HUES48 (cell line): Measurements from ENCODE around the gene DNM3.

Experiments
- H3K27ac ChIP-seq: one replicate; pipeline ENCODE4 v1.7.0; 2013; ENCODE audit warnings: low read depth, low read length, inconsistent platforms
- H3K27me3 ChIP-seq: 2 replicates; pipeline ENCODE4 v1.6.1; 2013; ENCODE audit warnings: mild to moderate bottlenecking, low read length; ENCODE audit not compliant: control insufficient read depth, insufficient read depth
- H3K36me3 ChIP-seq: 2 replicates; pipeline ENCODE4 v1.6.1; 2013; ENCODE audit warnings: low read length; ENCODE audit not compliant: control insufficient read depth, insufficient read depth
- H3K4me1 ChIP-seq: 2 replicates; pipeline ENCODE4 v1.6.1; 2013; ENCODE audit warnings: mild to moderate bottlenecking, low read length; ENCODE audit not compliant: control insufficient read depth, insufficient read depth
- H3K4me3 ChIP-seq: 2 replicates; pipeline ENCODE4 v1.5.1; 2013; ENCODE audit warnings: mild to moderate bottlenecking, low read depth, low read length
- H3K9ac ChIP-seq: 2 replicates; pipeline ENCODE4 v1.6.1; 2013; ENCODE audit warnings: mild to moderate bottlenecking, low read depth, low read length, moderate library complexity
- H3K9me3 ChIP-seq: 2 replicates; pipeline ENCODE4 v1.6.1; 2013; ENCODE audit warnings: low read length; ENCODE audit not compliant: control insufficient read depth, insufficient read depth

The DNM3 gene

GRCh38 chr1:172168597-172168872 is 327.2 kb downstream of the DNM3 start:
- Histone ChIP-seq H3K27ac (no peak overlapping the region), H3K27me3 (no peaks in the 10 kb centered on the region), H3K9me3 (no peaks in the 10 kb centered on the region), H3K4me1 (no peaks in the 10 kb centered on the region), H3K36me3 (no peaks in the 10 kb centered on the region), H3K4me3 (no peak overlapping the region), H3K9ac (no peak overlapping the region)

DNA sequence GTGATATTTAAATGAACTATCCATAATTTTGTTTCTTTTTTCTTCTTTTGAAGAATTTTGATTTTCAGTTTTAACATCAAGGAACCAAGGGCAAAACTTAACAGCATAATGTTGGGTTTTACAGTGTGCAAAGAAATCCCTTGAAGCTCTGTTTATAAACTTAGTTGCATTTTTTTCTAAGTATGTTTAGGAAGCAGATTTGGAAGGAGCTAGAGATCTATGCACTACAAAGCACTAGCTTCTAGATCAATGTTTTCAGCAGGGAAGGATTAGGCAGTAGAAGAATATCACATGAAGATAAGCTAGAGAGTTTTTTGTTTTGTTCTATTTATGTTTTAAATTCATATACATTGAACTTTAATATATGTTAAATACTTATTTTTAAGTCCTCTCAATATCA is 328.5 kb downstream of the DNM3 start:
- H3K9ac ChIP-seq, result no peak overlapping the region
- no peaks in the 10 kb centered on the region for H3K27me3 ChIP-seq
- H3K27ac ChIP-seq, result no peak overlapping the region

GRCh38 chr1:172172352-172172831 is 331.1 kb downstream of the DNM3 start:
- Histone ChIP-seq H3K27ac (no peak overlapping the region), H3K4me1 (no peaks in the 10 kb centered on the region), H3K27me3 (no peaks in the 10 kb centered on the region), H3K4me3 (no peak overlapping the region), H3K9ac (no peak overlapping the region), H3K9me3 (no peaks in the 10 kb centered on the region), H3K36me3 (no peaks in the 10 kb centered on the region)

More for the DNA sequence above, 328.5 kb downstream of the DNM3 start:
- no peaks in the 10 kb centered on the region for H3K9me3 ChIP-seq
- no peak overlapping the region for H3K4me3 ChIP-seq
- no peaks in the 10 kb centered on the region for H3K4me1 ChIP-seq
- no peaks in the 10 kb centered on the region for H3K36me3 ChIP-seq

DNA sequence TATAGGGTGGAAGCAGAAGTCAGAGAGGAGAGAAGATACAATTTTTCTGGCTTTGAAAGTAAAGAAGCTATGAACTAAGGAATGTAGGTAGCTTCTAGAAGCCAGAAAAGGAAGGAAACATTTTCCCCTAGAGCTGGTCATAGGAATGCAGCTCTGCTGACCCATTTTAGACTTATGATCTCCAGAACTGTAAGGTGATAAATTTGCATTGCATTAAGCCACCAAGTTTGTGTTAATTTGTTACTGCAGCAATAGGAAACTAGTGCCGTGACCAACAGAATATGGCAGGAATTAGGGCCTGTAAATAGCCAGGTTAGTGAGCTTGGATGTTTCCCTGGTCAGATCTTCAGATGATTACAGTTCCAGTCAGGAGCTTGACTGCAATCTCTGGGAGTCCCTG is 334.9 kb downstream of the DNM3 start:
- Histone ChIP-seq H3K9ac (no peak overlapping the region), H3K27ac (no peak overlapping the region), H3K27me3 (no peaks in the 10 kb centered on the region), H3K9me3 (no peaks in the 10 kb centered on the region), H3K36me3 (no peaks in the 10 kb centered on the region), H3K4me1 (peaks cover 4% of the 10 kb centered on the region; the same call in 1 of the 2 replicates), H3K4me3 (no peak overlapping the region)

DNA sequence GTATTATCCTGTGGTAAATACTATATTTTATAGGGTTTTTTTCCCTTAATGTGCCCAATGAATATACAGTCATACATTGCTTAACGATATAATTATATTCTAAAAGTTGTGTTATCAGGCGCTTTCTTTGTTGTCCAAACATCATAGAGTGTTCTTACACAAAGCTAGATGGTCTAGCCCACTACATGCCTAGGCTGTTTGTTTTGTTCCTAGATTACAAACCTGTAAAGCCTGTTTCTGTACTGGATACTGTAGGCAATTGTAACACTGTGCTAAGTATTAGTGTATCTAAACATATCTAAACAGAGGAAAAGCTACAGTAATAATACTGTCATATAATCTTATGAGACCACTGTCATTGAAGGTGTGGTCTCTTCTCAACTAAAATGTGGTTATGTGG is 336.6 kb downstream of the DNM3 start:
- no peaks in the 10 kb centered on the region for H3K36me3 ChIP-seq
- H3K27me3 ChIP-seq, result no peaks in the 10 kb centered on the region
- H3K4me3 ChIP-seq, result no peak overlapping the region
- no peak overlapping the region for H3K9ac ChIP-seq
- no peak overlapping the region for H3K27ac ChIP-seq
- H3K4me1 ChIP-seq, result peaks cover 4% of the 10 kb centered on the region
- H3K9me3 ChIP-seq, result no peaks in the 10 kb centered on the region

DNA sequence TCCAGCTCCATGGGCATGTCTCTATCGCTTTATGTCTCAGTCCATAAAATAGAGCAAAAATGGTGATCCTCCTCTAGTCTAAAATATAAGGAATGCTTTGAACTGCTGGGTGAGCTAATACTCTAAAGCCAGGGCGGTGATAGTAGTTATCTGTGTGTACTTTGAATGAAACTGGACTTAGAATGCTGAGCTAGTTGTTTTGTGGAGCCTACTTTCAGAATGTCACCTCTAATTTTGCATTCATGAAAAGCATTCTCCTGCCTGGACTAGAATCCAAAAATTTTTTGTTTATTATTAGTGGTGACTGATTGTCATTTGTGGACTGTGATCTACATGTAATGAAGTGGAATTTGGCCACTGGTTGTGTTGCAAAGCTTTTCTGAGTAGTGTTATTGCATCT is 337.6 kb downstream of the DNM3 start:
- H3K4me3 ChIP-seq, result no peak overlapping the region
- H3K9me3 ChIP-seq, result no peaks in the 10 kb centered on the region
- no peaks in the 10 kb centered on the region for H3K36me3 ChIP-seq
- no peaks in the 10 kb centered on the region for H3K27me3 ChIP-seq
- H3K27ac ChIP-seq, result no peak overlapping the region
- no peak overlapping the region for H3K9ac ChIP-seq
- H3K4me1 ChIP-seq, result peaks cover 4% of the 10 kb centered on the region

- Histone ChIP-seq H3K27me3 (no peaks in the 10 kb centered on the region), H3K36me3 (no peaks in the 10 kb centered on the region), H3K27ac (no peak overlapping the region), H3K9me3 (no peaks in the 10 kb centered on the region), H3K9ac (no peak overlapping the region), H3K4me3 (no peak overlapping the region), H3K4me1 (peaks cover 12% of the 10 kb centered on the region)
Measured at GRCh38 chr1:172179918-172180317, 338.6 kb downstream of the DNM3 start.

DNA sequence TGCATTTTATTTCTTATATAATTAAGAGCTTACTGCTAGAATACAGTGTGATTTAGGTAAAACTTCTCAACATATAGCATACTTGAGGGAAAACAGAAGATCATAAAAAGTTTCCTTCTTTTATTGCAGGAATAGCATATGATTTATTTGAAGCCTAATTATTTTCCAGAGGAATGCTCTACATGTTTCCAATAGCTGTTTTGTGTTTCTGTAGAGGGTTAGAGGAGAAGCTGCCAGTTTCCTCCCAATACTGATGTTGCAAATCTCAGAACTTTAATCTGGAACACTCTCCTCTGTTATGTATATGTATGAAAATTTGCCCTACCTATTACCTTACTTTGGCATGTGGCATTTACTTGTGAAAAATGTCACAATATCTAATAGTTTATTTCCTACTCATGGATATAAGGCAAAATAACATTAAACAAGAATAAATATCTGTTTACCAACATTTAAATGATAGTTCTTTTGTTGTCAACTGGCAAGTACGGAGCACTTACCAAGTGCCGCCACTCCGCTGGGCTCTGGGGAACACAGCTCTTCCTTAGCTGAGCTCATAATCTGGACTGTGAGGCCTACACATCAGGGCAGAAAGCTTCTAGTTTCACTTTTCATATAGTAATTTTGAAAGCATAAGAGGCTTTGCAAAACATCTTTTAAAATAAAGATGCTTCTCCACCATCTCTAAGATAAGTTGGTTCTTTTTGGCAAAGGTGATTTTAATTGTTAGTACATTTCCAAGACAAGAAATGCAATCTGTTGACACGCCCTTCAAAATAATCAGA is 339.4 kb downstream of the DNM3 start:
- H3K36me3 ChIP-seq, result no peaks in the 10 kb centered on the region
- peaks cover 19% of the 10 kb centered on the region for H3K4me1 ChIP-seq
- H3K27me3 ChIP-seq, result no peaks in the 10 kb centered on the region
- no peaks in the 10 kb centered on the region for H3K9me3 ChIP-seq
- H3K4me3 ChIP-seq, result no peak overlapping the region
- no peak overlapping the region for H3K27ac ChIP-seq
- no peak overlapping the region for H3K9ac ChIP-seq

DNA sequence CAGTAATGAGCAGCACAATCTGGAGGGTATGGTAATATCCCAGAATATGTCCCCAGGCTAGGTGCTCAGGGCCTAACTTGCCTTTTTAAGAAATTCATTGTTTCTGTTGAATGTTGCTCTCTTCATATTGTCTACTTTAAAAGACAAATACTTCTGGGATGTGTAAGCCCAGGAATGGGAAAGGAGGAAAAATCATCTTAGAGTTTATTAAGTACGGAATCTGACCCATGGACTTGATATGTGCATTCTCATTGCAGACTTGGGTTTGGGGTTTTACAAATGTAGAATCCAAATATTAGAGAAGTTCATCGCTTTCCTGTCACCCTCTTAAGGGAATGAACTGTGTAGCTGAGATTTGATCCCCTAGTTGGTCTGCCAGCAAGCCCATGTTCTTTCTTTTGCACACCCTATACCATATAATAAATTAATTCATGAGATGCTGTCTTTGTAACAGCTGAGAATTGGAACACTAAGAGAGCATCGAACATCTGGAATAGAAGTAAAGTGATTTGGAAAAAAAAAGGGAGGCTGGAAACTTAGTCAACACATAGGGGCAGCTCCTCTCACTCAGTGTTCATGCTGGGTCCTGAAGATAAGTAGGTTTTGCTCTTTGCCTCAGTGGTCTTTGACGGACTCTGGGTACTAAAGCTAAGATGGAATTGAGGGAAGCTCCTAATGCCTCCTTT is 343.4 kb downstream of the DNM3 start:
- H3K4me3 ChIP-seq, result peak overlapping the region; percentile 30; the same call in 1 of the 2 replicates
- no peaks in the 10 kb centered on the region for H3K36me3 ChIP-seq
- H3K9ac ChIP-seq, result no peak overlapping the region
- H3K4me1 ChIP-seq, result peaks cover 25% of the 10 kb centered on the region
- H3K27ac ChIP-seq, result no peak overlapping the region
- no peaks in the 10 kb centered on the region for H3K9me3 ChIP-seq
- H3K27me3 ChIP-seq, result no peaks in the 10 kb centered on the region

GRCh38 chr1:172185211-172185610 is 343.9 kb downstream of the DNM3 start:
- no peaks in the 10 kb centered on the region for H3K36me3 ChIP-seq
- H3K4me3 ChIP-seq, result peak overlapping the region; percentile 30; the same call in 1 of the 2 replicates
- H3K4me1 ChIP-seq, result peaks cover 25% of the 10 kb centered on the region
- H3K27ac ChIP-seq, result no peak overlapping the region
- no peaks in the 10 kb centered on the region for H3K9me3 ChIP-seq
- H3K9ac ChIP-seq, result no peak overlapping the region
- H3K27me3 ChIP-seq, result no peaks in the 10 kb centered on the region

DNA sequence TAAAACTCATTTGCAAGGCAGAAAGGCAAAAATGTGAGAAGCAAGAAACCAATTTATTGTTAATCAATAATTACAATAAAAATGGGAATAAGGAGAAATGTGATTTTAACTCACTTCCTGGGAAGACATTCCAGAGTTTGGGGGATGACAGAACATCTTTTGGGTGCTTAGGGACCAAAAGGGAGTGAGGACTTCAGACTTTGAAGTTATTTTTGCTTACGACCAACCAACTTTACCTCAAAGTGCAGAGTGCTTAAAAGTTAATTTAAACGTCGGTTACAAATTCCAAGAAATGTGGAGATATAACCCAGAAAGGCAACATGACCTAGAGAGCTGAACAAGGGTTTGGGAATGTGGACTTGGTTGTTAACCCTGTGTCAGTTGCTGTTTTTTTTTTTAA is 344.7 kb downstream of the DNM3 start:
- Histone ChIP-seq H3K36me3 (no peaks in the 10 kb centered on the region), H3K4me3 (no peak overlapping the region), H3K27me3 (no peaks in the 10 kb centered on the region), H3K9me3 (no peaks in the 10 kb centered on the region), H3K9ac (no peak overlapping the region), H3K27ac (no peak overlapping the region), H3K4me1 (peaks cover 21% of the 10 kb centered on the region)
